ENCODE results near the gene ABCC8.

The ABCC8 gene

GRCh38 chr11:17351172-17351509 lies 125.5 kb downstream of the ABCC8 start:
- no peak for DNase-seq (ENCODE audit: low read depth)

- no peak for DNase-seq (ENCODE audit: low read depth)
Measured at GRCh38 chr11:17350455-17351171, 126.0 kb downstream of the ABCC8 start.

- DNase-seq (ENCODE audit: low read depth): no peak
Measured at GRCh38 chr11:17347676-17348075, 129.0 kb downstream of the ABCC8 start.

- DNase-seq (ENCODE audit: low read depth): no peak
Measured at GRCh38 chr11:17343907-17344306, 132.7 kb downstream of the ABCC8 start.

- DNase-seq (ENCODE audit: low read depth): no peak
Measured at GRCh38 chr11:17343257-17343656, 133.4 kb downstream of the ABCC8 start.
